Cardiac muscle cell (in vitro differentiated cells and primary cell): ENCODE results near the gene AXL. TPM values are rescaled to one million over a fixed set of nuclear protein-coding genes. Genes with fewer than 3 reads are reported as not detected.

Experiments
- DNase-seq, 2 donors: peaks; one replicate each; pipeline versions ENCODE4 v3.0.0 to v3.0.0-alpha.2; 2010 to 2017; ENCODE audit warnings: low read depth in 1 of 2, low spot score in 1 of 2
- H3K27ac ChIP-seq: fragments of 200-600 bp; sonication (generic); 2 replicates; pipeline ENCODE4 v1.5.1; 2016
- H3K27me3 ChIP-seq: fragments of 200-600 bp; sonication (generic); 2 replicates; pipeline ENCODE4 v1.6.0; 2016; ENCODE audit warnings: control low read depth
- H3K36me3 ChIP-seq: fragments of 200-600 bp; sonication (generic); 2 replicates; pipeline ENCODE4 v1.5.1; 2016; ENCODE audit warnings: control low read depth
- H3K4me1 ChIP-seq: fragments of 200-600 bp; sonication (generic); 2 replicates; pipeline ENCODE4 v1.8.1; 2017; ENCODE audit warnings: low read depth, mild to moderate bottlenecking, mixed run types
- H3K4me3 ChIP-seq: fragments of 200-600 bp; sonication (generic); 2 replicates; pipeline ENCODE4 v1.5.1; 2016; ENCODE audit warnings: mild to moderate bottlenecking
- H3K9me3 ChIP-seq: fragments of 200-600 bp; sonication (generic); 2 replicates; pipeline ENCODE4 v1.5.1; 2017; ENCODE audit warnings: low read depth, mild to moderate bottlenecking, control low read depth
- polyA plus RNA-seq: library from polyadenylated mRNA; unstranded; fragments of >200 nt; fragmentation: Nextera tagmentation; extraction: Ambion mirVana; gene quantifications from 2 replicates; pipeline ENCODE4 v1.2.1, GENCODE V29; 2016
- total RNA-seq: library from RNA; depleted of rRNA; stranded (reverse); fragments of >200 nt; gene quantifications from 2 replicates; pipeline ENCODE4 v1.2.3, GENCODE V29; 2016
- TF ChIP-seq, protein P1 (sequence below): IDR thresholded peaks from 2 replicates; pipeline ENCODE4 v1.5.1; 2012; ENCODE audit warnings: low read depth, mild to moderate bottlenecking, low read length

AXL gene
- total and polyA plus RNA-seq, 2 experiments from 2014 or later: 16.6 to 62.7 TPM

DNA sequence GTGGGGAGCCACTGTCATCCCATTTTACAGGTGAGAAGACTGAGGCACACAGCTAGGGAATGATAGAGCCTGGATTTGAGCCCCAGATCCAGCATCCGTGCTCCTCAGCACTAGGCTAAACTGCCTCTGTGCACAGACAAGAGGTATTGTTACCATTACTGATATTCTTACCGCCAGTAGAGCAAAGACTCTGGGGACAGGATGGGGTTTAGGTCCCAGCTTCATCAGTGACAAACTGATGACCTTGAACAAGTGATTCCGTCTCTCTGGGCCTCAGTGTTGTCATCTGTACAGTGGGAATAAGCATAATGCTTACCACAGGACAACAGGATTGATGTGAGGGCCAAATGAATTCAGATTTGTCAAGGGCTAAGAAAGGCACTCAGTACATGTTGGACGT is 16.5 kb downstream of the AXL start:
- Histone ChIP-seq H3K4me1 (no peaks in the 10 kb centered on the region), H3K4me3 (no peak overlapping the region), H3K36me3 (peaks cover 11% of the 10 kb centered on the region), H3K9me3 (no peaks in the 10 kb centered on the region), H3K27me3 (no peaks in the 10 kb centered on the region), H3K27ac (no peak overlapping the region)
- TF ChIP-seq, protein P1, sequence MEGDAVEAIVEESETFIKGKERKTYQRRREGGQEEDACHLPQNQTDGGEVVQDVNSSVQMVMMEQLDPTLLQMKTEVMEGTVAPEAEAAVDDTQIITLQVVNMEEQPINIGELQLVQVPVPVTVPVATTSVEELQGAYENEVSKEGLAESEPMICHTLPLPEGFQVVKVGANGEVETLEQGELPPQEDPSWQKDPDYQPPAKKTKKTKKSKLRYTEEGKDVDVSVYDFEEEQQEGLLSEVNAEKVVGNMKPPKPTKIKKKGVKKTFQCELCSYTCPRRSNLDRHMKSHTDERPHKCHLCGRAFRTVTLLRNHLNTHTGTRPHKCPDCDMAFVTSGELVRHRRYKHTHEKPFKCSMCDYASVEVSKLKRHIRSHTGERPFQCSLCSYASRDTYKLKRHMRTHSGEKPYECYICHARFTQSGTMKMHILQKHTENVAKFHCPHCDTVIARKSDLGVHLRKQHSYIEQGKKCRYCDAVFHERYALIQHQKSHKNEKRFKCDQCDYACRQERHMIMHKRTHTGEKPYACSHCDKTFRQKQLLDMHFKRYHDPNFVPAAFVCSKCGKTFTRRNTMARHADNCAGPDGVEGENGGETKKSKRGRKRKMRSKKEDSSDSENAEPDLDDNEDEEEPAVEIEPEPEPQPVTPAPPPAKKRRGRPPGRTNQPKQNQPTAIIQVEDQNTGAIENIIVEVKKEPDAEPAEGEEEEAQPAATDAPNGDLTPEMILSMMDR: no peak
- DNase-seq: no peak

GRCh38 chr19:41238244-41238643 is 19.2 kb downstream of the AXL start:
- no peak for DNase-seq
- no peak overlapping the region for H3K4me3 ChIP-seq
- no peaks in the 10 kb centered on the region for H3K4me1 ChIP-seq
- TF ChIP-seq, protein P1: no peak
- no peak overlapping the region for H3K27ac ChIP-seq
- no peaks in the 10 kb centered on the region for H3K27me3 ChIP-seq
- no peaks in the 10 kb centered on the region for H3K9me3 ChIP-seq
- peaks cover 14% of the 10 kb centered on the region for H3K36me3 ChIP-seq

DNA sequence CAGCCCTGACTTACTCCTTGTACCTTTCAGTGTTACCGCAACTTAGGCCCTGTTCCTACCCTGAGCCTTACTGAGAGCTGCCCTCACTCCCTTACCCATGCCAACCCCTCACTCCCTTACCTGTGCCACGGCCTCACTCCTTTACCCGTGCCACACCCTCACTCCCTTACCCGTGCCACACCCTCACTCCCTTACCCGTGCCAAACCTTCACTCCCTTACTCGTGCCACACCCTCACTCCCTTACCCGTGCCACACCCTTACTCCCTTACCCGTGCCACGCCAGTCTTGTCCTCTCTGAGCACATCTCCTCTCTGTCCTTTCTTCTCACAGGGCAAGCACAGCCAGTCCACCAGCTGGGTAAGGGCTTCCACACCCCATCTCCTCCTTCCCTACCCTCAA is 20.3 kb downstream of the AXL start:
- TF ChIP-seq, protein P1: no peak
- H3K9me3 ChIP-seq: no peaks in the 10 kb centered on the region
- H3K27me3 ChIP-seq: no peaks in the 10 kb centered on the region
- no peak for DNase-seq
- no peak overlapping the region for H3K4me3 ChIP-seq
- no peaks in the 10 kb centered on the region for H3K4me1 ChIP-seq
- peaks cover 14% of the 10 kb centered on the region for H3K36me3 ChIP-seq
- no peak overlapping the region for H3K27ac ChIP-seq

- DNase-seq: no peak
- Histone ChIP-seq H3K4me3 (no peak overlapping the region), H3K9me3 (no peaks in the 10 kb centered on the region), H3K27ac (no peak overlapping the region), H3K36me3 (peaks cover 14% of the 10 kb centered on the region), H3K27me3 (no peaks in the 10 kb centered on the region), H3K4me1 (no peaks in the 10 kb centered on the region)
- TF ChIP-seq, protein P1: no peak
Observed at GRCh38 chr19:41239961-41240574, 21.0 kb downstream of the AXL start.

- DNase-seq: no peak
- TF ChIP-seq, protein P1: no peak
- no peaks in the 10 kb centered on the region for H3K27me3 ChIP-seq
- H3K4me3 ChIP-seq: no peak overlapping the region
- H3K27ac ChIP-seq: no peak overlapping the region
- peaks cover 14% of the 10 kb centered on the region for H3K36me3 ChIP-seq
- H3K4me1 ChIP-seq: no peaks in the 10 kb centered on the region
- H3K9me3 ChIP-seq: no peaks in the 10 kb centered on the region
Observed at GRCh38 chr19:41241859-41242258, 22.8 kb downstream of the AXL start.
